Measurements from ENCODE around the gene FRAS1.

DNA sequence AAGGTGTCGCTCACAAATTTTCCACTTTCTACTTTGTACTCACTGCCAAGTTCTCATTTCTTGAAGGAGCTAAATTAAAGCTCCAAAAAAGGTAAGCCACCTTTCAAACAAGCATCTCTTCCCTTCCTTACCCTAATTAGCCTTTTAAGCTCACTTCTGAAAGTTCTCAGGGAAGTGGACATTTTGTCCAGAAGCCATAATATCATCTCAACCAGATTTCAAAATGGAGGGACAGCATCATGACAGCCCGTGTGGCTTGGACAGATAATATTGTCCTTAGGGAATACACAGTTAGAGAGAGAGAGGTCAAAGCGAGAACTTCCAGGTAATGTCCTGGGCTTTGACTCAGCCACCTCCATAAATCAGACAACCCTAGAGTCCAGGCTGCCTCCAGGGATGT, 400.6 kb downstream of the FRAS1 start:
- TF ChIP-seq EP300 (conservative IDR thresholded peaks at IDR 0.05; ENCODE audit: poor library complexity, severe bottlenecking), result no peak
- no peak for TF ChIP-seq EZH2 (IDR thresholded peaks at IDR 0.05; ENCODE audit: borderline replicate concordance, insufficient read depth, low read length, poor library complexity, severe bottlenecking)
- TF ChIP-seq POLR2AphosphoS5 (IDR thresholded peaks at IDR 0.05), result no peak
- TF ChIP-seq, protein P1, sequence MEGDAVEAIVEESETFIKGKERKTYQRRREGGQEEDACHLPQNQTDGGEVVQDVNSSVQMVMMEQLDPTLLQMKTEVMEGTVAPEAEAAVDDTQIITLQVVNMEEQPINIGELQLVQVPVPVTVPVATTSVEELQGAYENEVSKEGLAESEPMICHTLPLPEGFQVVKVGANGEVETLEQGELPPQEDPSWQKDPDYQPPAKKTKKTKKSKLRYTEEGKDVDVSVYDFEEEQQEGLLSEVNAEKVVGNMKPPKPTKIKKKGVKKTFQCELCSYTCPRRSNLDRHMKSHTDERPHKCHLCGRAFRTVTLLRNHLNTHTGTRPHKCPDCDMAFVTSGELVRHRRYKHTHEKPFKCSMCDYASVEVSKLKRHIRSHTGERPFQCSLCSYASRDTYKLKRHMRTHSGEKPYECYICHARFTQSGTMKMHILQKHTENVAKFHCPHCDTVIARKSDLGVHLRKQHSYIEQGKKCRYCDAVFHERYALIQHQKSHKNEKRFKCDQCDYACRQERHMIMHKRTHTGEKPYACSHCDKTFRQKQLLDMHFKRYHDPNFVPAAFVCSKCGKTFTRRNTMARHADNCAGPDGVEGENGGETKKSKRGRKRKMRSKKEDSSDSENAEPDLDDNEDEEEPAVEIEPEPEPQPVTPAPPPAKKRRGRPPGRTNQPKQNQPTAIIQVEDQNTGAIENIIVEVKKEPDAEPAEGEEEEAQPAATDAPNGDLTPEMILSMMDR (IDR thresholded peaks at IDR 0.05; ENCODE audit: poor library complexity, severe bottlenecking), result no peak
- no peak for TF ChIP-seq SMC3 (conservative IDR thresholded peaks at IDR 0.05; ENCODE audit: poor library complexity)
- no peak for TF ChIP-seq TAF1 (IDR thresholded peaks at IDR 0.05; ENCODE audit: low read depth)
- TF ChIP-seq MXI1 (conservative IDR thresholded peaks at IDR 0.05; ENCODE audit: poor library complexity, severe bottlenecking), result no peak
- TF ChIP-seq, protein P2, sequence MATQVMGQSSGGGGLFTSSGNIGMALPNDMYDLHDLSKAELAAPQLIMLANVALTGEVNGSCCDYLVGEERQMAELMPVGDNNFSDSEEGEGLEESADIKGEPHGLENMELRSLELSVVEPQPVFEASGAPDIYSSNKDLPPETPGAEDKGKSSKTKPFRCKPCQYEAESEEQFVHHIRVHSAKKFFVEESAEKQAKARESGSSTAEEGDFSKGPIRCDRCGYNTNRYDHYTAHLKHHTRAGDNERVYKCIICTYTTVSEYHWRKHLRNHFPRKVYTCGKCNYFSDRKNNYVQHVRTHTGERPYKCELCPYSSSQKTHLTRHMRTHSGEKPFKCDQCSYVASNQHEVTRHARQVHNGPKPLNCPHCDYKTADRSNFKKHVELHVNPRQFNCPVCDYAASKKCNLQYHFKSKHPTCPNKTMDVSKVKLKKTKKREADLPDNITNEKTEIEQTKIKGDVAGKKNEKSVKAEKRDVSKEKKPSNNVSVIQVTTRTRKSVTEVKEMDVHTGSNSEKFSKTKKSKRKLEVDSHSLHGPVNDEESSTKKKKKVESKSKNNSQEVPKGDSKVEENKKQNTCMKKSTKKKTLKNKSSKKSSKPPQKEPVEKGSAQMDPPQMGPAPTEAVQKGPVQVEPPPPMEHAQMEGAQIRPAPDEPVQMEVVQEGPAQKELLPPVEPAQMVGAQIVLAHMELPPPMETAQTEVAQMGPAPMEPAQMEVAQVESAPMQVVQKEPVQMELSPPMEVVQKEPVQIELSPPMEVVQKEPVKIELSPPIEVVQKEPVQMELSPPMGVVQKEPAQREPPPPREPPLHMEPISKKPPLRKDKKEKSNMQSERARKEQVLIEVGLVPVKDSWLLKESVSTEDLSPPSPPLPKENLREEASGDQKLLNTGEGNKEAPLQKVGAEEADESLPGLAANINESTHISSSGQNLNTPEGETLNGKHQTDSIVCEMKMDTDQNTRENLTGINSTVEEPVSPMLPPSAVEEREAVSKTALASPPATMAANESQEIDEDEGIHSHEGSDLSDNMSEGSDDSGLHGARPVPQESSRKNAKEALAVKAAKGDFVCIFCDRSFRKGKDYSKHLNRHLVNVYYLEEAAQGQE (IDR thresholded peaks at IDR 0.05; ENCODE audit: borderline replicate concordance), result no peak
- no peak for TF ChIP-seq RAD21 (conservative IDR thresholded peaks at IDR 0.05)

Measured in neural cell (in vitro differentiated cells).